Measurements from ENCODE around the gene DLGAP3.

- TF ChIP-seq CTCF (IDR thresholded peaks at IDR 0.05) (no peak), POLR2A (IDR thresholded peaks at IDR 0.05) (no peak)
Observed at GRCh38 chr1:34975338-34975737, 45.9 kb upstream of the DLGAP3 start.

Data from body of pancreas (tissue), 4 donors.